Transverse colon (tissue), 4 donors: ENCODE results near the gene RALGAPA2. TPM values are rescaled to one million over a fixed set of nuclear protein-coding genes. Genes with fewer than 3 reads are reported as not detected.

Experiments
- DNase-seq: peaks from one replicate; pipeline ENCODE4 v3.0.0-alpha.2; 2019
- H3K27ac ChIP-seq, 4 donors: fragments of 200-600 bp; sonication (generic); 2 replicates each; pipeline ENCODE4 v1.5.1; 2016 to 2018; ENCODE audit warnings: inconsistent platforms in 4 of 4
- H3K27me3 ChIP-seq: fragments of 200-600 bp; sonication (generic); 2 replicates; pipeline ENCODE4 v1.5.1; 2017; ENCODE audit warnings: inconsistent platforms
- H3K36me3 ChIP-seq, 4 donors: fragments of 200-600 bp; sonication (generic); 2 replicates each; pipeline ENCODE4 v1.5.1; 2017 to 2019; ENCODE audit warnings: inconsistent platforms in 4 of 4
- H3K4me1 ChIP-seq, 4 donors: fragments of 200-600 bp; sonication (generic); 2 replicates each; pipeline ENCODE4 v1.5.1; 2017 to 2020; ENCODE audit warnings: inconsistent platforms in 4 of 4
- H3K4me3 ChIP-seq, 4 donors: fragments of 200-600 bp; sonication (generic); 1 replicate in 1 of 4; 2 replicates in 3 of 4; pipeline versions ENCODE4 v1.5.1 to v1.6.1; 2017 to 2019; ENCODE audit warnings: inconsistent platforms in 4 of 4
- H3K9me3 ChIP-seq, 2 donors: fragments of 200-600 bp; sonication (generic); 2 replicates each; pipeline ENCODE4 v1.5.1; 2017 to 2019; ENCODE audit warnings: inconsistent platforms in 2 of 2
- CTCF ChIP-seq, 5 experiments: fragments of 200-600 bp in 3 of 5; fragments of 450-650 bp in 2 of 5; sonication (generic) in 3 of 5; IDR thresholded peaks; 1 replicate in 2 of 5; 2 replicates in 3 of 5; pipeline ENCODE4 v1.5.1; 2016 to 2017; ENCODE audit warnings: antibody characterized with exemption in 5 of 5, inconsistent platforms in 3 of 5, mild to moderate bottlenecking in 2 of 5, moderate library complexity in 1 of 5
- EP300 ChIP-seq: sonication (generic); formaldehyde crosslinking; IDR thresholded peaks from one replicate; pipeline ENCODE4 v1.6.1; 2017; ENCODE audit warnings: antibody characterized with exemption, low read depth
- POLR2A ChIP-seq: fragments of 450-650 bp; IDR thresholded peaks from one replicate; pipeline ENCODE4 v1.6.1; 2016; ENCODE audit warnings: antibody characterized with exemption, mild to moderate bottlenecking, moderate library complexity
- POLR2AphosphoS5 ChIP-seq, 3 donors: sonication (generic); formaldehyde crosslinking; IDR thresholded peaks; one replicate each; pipeline ENCODE4 v1.6.1; 2016; ENCODE audit warnings: antibody characterized with exemption in 3 of 3
- WGBS, 2 donors: methylation state at CpG; one replicate each; pipeline ENCODE4 v1.1.5; 2018; ENCODE audit warnings: low coverage in 1 of 2; 5-methylcytosine and 5-hydroxymethylcytosine counted together
- in situ Hi-C, 4 donors: fragments of 200-750 bp; cut with MboI; loops; one replicate each; pipeline versions ENCODE4 v1.15.0 to v1.15.1; 2017; ENCODE audit warnings: low sequenced_read_pairs in 3 of 4, low pct_ligation_motif_present in 1 of 4, low pct_unique_long_range_greater_than_20kb in 1 of 4
- intact Hi-C: fragments of 100-400 bp; cut with DNase I; formaldehyde crosslinking; loops from one replicate; pipeline ENCODE4 v1.15.1; 2023; ENCODE audit warnings: low total_unique reads
- total RNA-seq, 4 donors: library from RNA; depleted of rRNA; stranded (reverse); fragments of >200 nt; gene quantifications; one replicate each; pipeline ENCODE4 v1.1.0, GENCODE V29; 2016

RALGAPA2 gene
- total RNA-seq, 4 donors from 2014 or later: 29.5 to 84.0 (median 66.5) TPM

GRCh38 chr20:20562507-20562906 lies 149.9 kb downstream of the RALGAPA2 start:
- intact Hi-C loops (loop anchor here (10.0 kb wide), 1 partner anchor 198 kb away; the partner anchor contains the start of gene INSM1), in situ Hi-C loops (loop anchor here in 3 of 4 donors (25.0 kb wide), 2 partner anchors 200 to 475 kb away; partner anchors contain the start of gene INSM1 (in 3 of the 3))
- Histone ChIP-seq H3K9me3 (no peaks in the 10 kb centered on the region), H3K27ac (no peak overlapping the region), H3K4me3 (no peak overlapping the region), H3K36me3 (peaks cover 0 to 6% (median 1%) of the 10 kb centered on the region in 4 donors), H3K4me1 (no peaks in the 10 kb centered on the region), H3K27me3 (no peaks in the 10 kb centered on the region)
- WGBS, 2 donors: 93 to 97% methylated on average over 4 of the region's 4 CpGs
- no peak for TF ChIP-seq EP300
- no peak for TF ChIP-seq POLR2AphosphoS5 (IDR thresholded peaks at IDR 0.05)
- no peak for TF ChIP-seq CTCF (IDR thresholded peaks at IDR 0.05)
- TF ChIP-seq POLR2A: no peak
- no peak for DNase-seq

- in situ Hi-C loops: loop anchor here in 3 of 4 donors (25.0 kb wide), 2 partner anchors 200 to 475 kb away; partner anchors contain the start of gene INSM1 (in 3 of the 3)
Observed at GRCh38 chr20:20561841-20562240, 150.6 kb downstream of the RALGAPA2 start.

GRCh38 chr20:20561172-20561571 lies 151.3 kb downstream of the RALGAPA2 start:
- Histone ChIP-seq H3K27ac (no peak overlapping the region), H3K36me3 (peaks cover 0 to 6% (median 0%) of the 10 kb centered on the region in 4 donors), H3K27me3 (no peaks in the 10 kb centered on the region), H3K4me1 (no peaks in the 10 kb centered on the region), H3K4me3 (no peak overlapping the region), H3K9me3 (no peaks in the 10 kb centered on the region)
- no peak for DNase-seq
- WGBS, 2 donors: 93 to 100% methylated on average over 1 of the region's 1 CpG
- intact Hi-C loops (loop anchor here (10.0 kb wide), 1 partner anchor 196 kb away; the partner anchor contains the start of gene INSM1), in situ Hi-C loops (loop anchor here in 3 of 4 donors (25.0 kb wide), 2 partner anchors 199 to 474 kb away; partner anchors contain the start of gene INSM1 (in 3 of the 3))
- TF ChIP-seq EP300 (no peak), CTCF (IDR thresholded peaks at IDR 0.05) (no peak), POLR2A (no peak), POLR2AphosphoS5 (IDR thresholded peaks at IDR 0.05) (no peak)

More at GRCh38 chr20:20561841-20562240, 150.6 kb downstream of the RALGAPA2 start:
- TF ChIP-seq CTCF (IDR thresholded peaks at IDR 0.05) (no peak), POLR2AphosphoS5 (IDR thresholded peaks at IDR 0.05) (no peak), EP300 (no peak), POLR2A (no peak)
- intact Hi-C loops: loop anchor here (10.0 kb wide), 1 partner anchor 197 kb away; the partner anchor contains the start of gene INSM1
- no peaks in the 10 kb centered on the region for H3K27me3 ChIP-seq
- peaks cover 0 to 6% (median 0%) of the 10 kb centered on the region in 4 donors for H3K36me3 ChIP-seq
- H3K9me3 ChIP-seq: no peaks in the 10 kb centered on the region
- no peak overlapping the region for H3K4me3 ChIP-seq
- no peak overlapping the region for H3K27ac ChIP-seq
- no peaks in the 10 kb centered on the region for H3K4me1 ChIP-seq
- DNase-seq: no peak

- H3K27ac ChIP-seq: no peak overlapping the region
- DNase-seq: no peak
- no peaks in the 10 kb centered on the region for H3K27me3 ChIP-seq
- H3K4me3 ChIP-seq: no peak overlapping the region
- in situ Hi-C loops: loop anchor here in 3 of 4 donors (25.0 kb wide), 2 partner anchors 195 to 470 kb away; partner anchors contain the start of gene INSM1 (in 3 of the 3)
- peaks cover 0 to 8% (median 0%) of the 10 kb centered on the region in 4 donors for H3K36me3 ChIP-seq
- H3K9me3 ChIP-seq: no peaks in the 10 kb centered on the region
- H3K4me1 ChIP-seq: no peaks in the 10 kb centered on the region
- WGBS, 2 donors: 90 to 92% methylated on average over 3 of the region's 3 CpGs
- intact Hi-C loops: no loop called here
- TF ChIP-seq CTCF (IDR thresholded peaks at IDR 0.05) (no peak), POLR2A (no peak), EP300 (no peak), POLR2AphosphoS5 (IDR thresholded peaks at IDR 0.05) (no peak)
Observed at GRCh38 chr20:20557406-20557805, 155.0 kb downstream of the RALGAPA2 start.
